IMR-90 (cell line): ENCODE data around the gene TSPAN17. TPM values are rescaled to one million over a fixed set of nuclear protein-coding genes. Genes with fewer than 3 reads are reported as not detected.

Experiments used
- ATAC-seq: fragments of 200-7000 bp; cut with Tn5 transposase; 2 replicates; pipeline ENCODE4 v1.9.1; 2020; ENCODE audit warnings: low read depth, mild to moderate bottlenecking, moderate library complexity
- BruUV-seq: library from RNA; stranded (reverse); fragments of 400-500 nt; replicated peaks from 2 replicates; lab custom pipeline; 2021; lab: Mats Ljungman, UMichigan
- CTCF ChIA-PET: fragments of 300-600 bp; formaldehyde crosslinking; extraction: SDS; loops from one replicate; lab custom pipeline; 2021; ENCODE audit warnings: antibody characterized with exemption; lab: Yijun Ruan, JAX
- POLR2A ChIA-PET: fragments of 300-600 bp; sonication (Branson Sonifier 250); formaldehyde crosslinking; loops from one replicate; lab custom pipeline; 2022; ENCODE audit warnings: antibody characterized with exemption; ENCODE audit not compliant: unreplicated experiment; lab: Charles Lee
- DNase-seq: peaks from one replicate; pipeline ENCODE4 v3.0.0; 2013
- H2AFZ ChIP-seq: replicated peaks from 2 replicates; pipeline ENCODE3; 2013; ENCODE audit warnings: low read length, mild to moderate bottlenecking; ENCODE audit not compliant: poor library complexity
- H2AK5ac ChIP-seq: 2 replicates; pipeline ENCODE4 v1.6.1; 2013; ENCODE audit warnings: low read depth, low read length, inconsistent platforms
- H2AK9ac ChIP-seq: replicated peaks from 2 replicates; pipeline ENCODE3; 2013; ENCODE audit warnings: mild to moderate bottlenecking, low read depth, low read length, moderate library complexity; ENCODE audit not compliant: poor library complexity
- H2BK120ac ChIP-seq: 2 replicates; pipeline ENCODE4 v1.6.1; 2013; ENCODE audit warnings: low read depth, low read length, inconsistent platforms
- H2BK15ac ChIP-seq: 3 replicates; pipeline ENCODE4 v1.6.1; 2013; ENCODE audit warnings: low read depth, low read length, inconsistent platforms
- H2BK20ac ChIP-seq: 2 replicates; pipeline ENCODE4 v1.6.1; 2013; ENCODE audit warnings: low read depth, mild to moderate bottlenecking, inconsistent platforms, low read length, moderate library complexity
- H2BK5ac ChIP-seq: 2 replicates; pipeline ENCODE4 v1.6.1; 2013; ENCODE audit warnings: mild to moderate bottlenecking, low read depth, low read length, inconsistent platforms; ENCODE audit not compliant: poor library complexity, severe bottlenecking
- H3K14ac ChIP-seq: replicated peaks from 2 replicates; pipeline ENCODE4 v1.6.1; 2013; ENCODE audit warnings: low read depth, low read length, inconsistent platforms
- H3K18ac ChIP-seq: 2 replicates; pipeline ENCODE4 v1.6.1; 2013; ENCODE audit warnings: low read depth, low read length, control low read depth
- H3K23ac ChIP-seq: 2 replicates; pipeline ENCODE4 v1.6.1; 2013; ENCODE audit warnings: low read depth, low read length, inconsistent platforms
- H3K27ac ChIP-seq: 2 replicates; pipeline ENCODE4 v1.5.1; 2013; ENCODE audit warnings: mild to moderate bottlenecking, control low read depth, low read length; ENCODE audit not compliant: insufficient read depth
- H3K27me3 ChIP-seq: 2 replicates; pipeline ENCODE4 v1.6.1; 2013; ENCODE audit warnings: low read length; ENCODE audit not compliant: control insufficient read depth, insufficient read depth
- H3K36me3 ChIP-seq: 2 replicates; pipeline ENCODE4 v1.6.1; 2013; ENCODE audit warnings: low read length, mixed read lengths; ENCODE audit not compliant: control insufficient read depth, insufficient read depth
- H3K4ac ChIP-seq: 2 replicates; pipeline ENCODE4 v1.6.1; 2013; ENCODE audit warnings: low read depth, low read length, inconsistent platforms
- H3K4me1 ChIP-seq: 2 replicates; pipeline ENCODE4 v1.6.1; 2013; ENCODE audit warnings: low read length, mixed read lengths; ENCODE audit not compliant: control insufficient read depth, insufficient read depth
- H3K4me2 ChIP-seq: 2 replicates; pipeline ENCODE4 v1.6.1; 2013; ENCODE audit warnings: low read depth, mild to moderate bottlenecking, control low read depth, low read length, moderate library complexity
- H3K4me3 ChIP-seq: 2 replicates; pipeline ENCODE4 v1.5.1; 2013; ENCODE audit warnings: low read depth, mild to moderate bottlenecking, control low read depth, low read length, moderate library complexity; ENCODE audit not compliant: insufficient read depth
- H3K56ac ChIP-seq: 2 replicates; pipeline ENCODE4 v1.6.1; 2013; ENCODE audit warnings: low read length, inconsistent platforms; ENCODE audit not compliant: insufficient read depth; ENCODE audit errors: extremely low read depth
- H3K79me1 ChIP-seq, 2 experiments: 2 replicates each; pipeline ENCODE4 v1.6.1; 2013; ENCODE audit warnings: low read length in 2 of 2, inconsistent platforms in 1 of 2, low read depth in 1 of 2
- H3K9ac ChIP-seq: 2 replicates; pipeline ENCODE4 v1.6.1; 2013; ENCODE audit warnings: low read depth, low read length, control low read depth
- H3K9me1 ChIP-seq: 2 replicates; pipeline ENCODE4 v1.6.1; 2013; ENCODE audit warnings: low read length, inconsistent platforms; ENCODE audit not compliant: insufficient read depth
- H3K9me3 ChIP-seq: 2 replicates; pipeline ENCODE4 v1.6.1; 2013; ENCODE audit warnings: low read length; ENCODE audit not compliant: control insufficient read depth, insufficient read depth
- H4K20me1 ChIP-seq: 2 replicates; pipeline ENCODE4 v1.6.1; 2013; ENCODE audit warnings: low read length, inconsistent platforms; ENCODE audit not compliant: insufficient read depth
- H4K5ac ChIP-seq: 2 replicates; pipeline ENCODE4 v1.6.1; 2013; ENCODE audit warnings: mild to moderate bottlenecking, low read depth, low read length, control low read depth
- H4K8ac ChIP-seq, 2 experiments: 2 replicates each; pipeline ENCODE4 v1.6.1; 2013; ENCODE audit warnings: low read depth in 2 of 2, low read length in 2 of 2, control low read depth in 1 of 2, inconsistent platforms in 1 of 2
- H4K91ac ChIP-seq: 2 replicates; pipeline ENCODE4 v1.6.1; 2013; ENCODE audit warnings: low read depth, low read length, inconsistent platforms; ENCODE audit not compliant: insufficient read depth
- BHLHE40 ChIP-seq: fragments of 150-350 bp; IDR thresholded peaks from 2 replicates; pipeline ENCODE4 v1.6.1; 2016; ENCODE audit warnings: mild to moderate bottlenecking, low read depth, low read length
- CEBPB ChIP-seq: IDR thresholded peaks from 2 replicates; pipeline ENCODE4 v1.6.1; 2012; ENCODE audit warnings: low read depth, low read length, improper control_type of control experiment
- CHD1 ChIP-seq: IDR thresholded peaks from 2 replicates; pipeline ENCODE4 v1.6.1; 2012; ENCODE audit warnings: low read depth, low read length, improper control_type of control experiment
- CTCF ChIP-seq: conservative IDR thresholded peaks from 2 replicates; pipeline ENCODE4 v1.5.1; 2012; ENCODE audit warnings: mild to moderate bottlenecking, low read depth, low read length, improper control_type of control experiment
- FOS ChIP-seq: fragments of 150-350 bp; IDR thresholded peaks from 2 replicates; pipeline ENCODE4 v1.6.1; 2016; ENCODE audit warnings: low read depth, low read length
- MAFK ChIP-seq: IDR thresholded peaks from 2 replicates; pipeline ENCODE4 v1.6.1; 2012; ENCODE audit warnings: low read depth, low read length, improper control_type of control experiment
- MAZ ChIP-seq: IDR thresholded peaks from 2 replicates; pipeline ENCODE4 v1.6.1; 2012; ENCODE audit warnings: low read depth, mild to moderate bottlenecking, low read length, improper control_type of control experiment, moderate library complexity, borderline replicate concordance
- MXI1 ChIP-seq: IDR thresholded peaks from 2 replicates; pipeline ENCODE4 v1.6.1; 2012; ENCODE audit warnings: low read depth, mild to moderate bottlenecking, low read length, moderate library complexity, borderline replicate concordance
- NFE2L2 ChIP-seq: fragments of 150-350 bp; IDR thresholded peaks from 2 replicates; pipeline ENCODE4 v1.6.1; 2016; ENCODE audit warnings: low read depth, mild to moderate bottlenecking, low read length
- POLR2A ChIP-seq: IDR thresholded peaks from 2 replicates; pipeline ENCODE4 v1.6.1; 2012; ENCODE audit warnings: mild to moderate bottlenecking, low read depth, low read length
- RAD21 ChIP-seq: IDR thresholded peaks from 2 replicates; pipeline ENCODE4 v1.6.1; 2012; ENCODE audit warnings: low read length, improper control_type of control experiment
- RCOR1 ChIP-seq: IDR thresholded peaks from 2 replicates; pipeline ENCODE4 v1.6.1; 2012; ENCODE audit warnings: mild to moderate bottlenecking, low read length, improper control_type of control experiment; ENCODE audit not compliant: insufficient replicate concordance
- RFX5 ChIP-seq: IDR thresholded peaks from 2 replicates; pipeline ENCODE4 v1.8.0; 2012; ENCODE audit warnings: low read depth, mild to moderate bottlenecking, low read length, moderate library complexity
- SMC3 ChIP-seq: fragments of 150-350 bp; IDR thresholded peaks from 2 replicates; pipeline ENCODE4 v1.6.1; 2016; ENCODE audit warnings: low read depth, mild to moderate bottlenecking, antibody characterized with exemption, low read length, moderate library complexity
- USF2 ChIP-seq: fragments of 150-350 bp; IDR thresholded peaks from 2 replicates; pipeline ENCODE4 v1.6.1; 2017; ENCODE audit warnings: mild to moderate bottlenecking, antibody characterized with exemption, low read length, low read depth
- WGBS, 2 experiments: methylation state at CpG; one replicate each; pipeline versions ENCODE4 v1.1.5 to v1.1.7; 2013; ENCODE audit warnings: missing lambda C conversion rate in 2 of 2; ENCODE audit not compliant: insufficient read length in 1 of 2; ENCODE audit errors: extremely low coverage in 2 of 2; 5-methylcytosine and 5-hydroxymethylcytosine counted together
- dilution Hi-C: fragments of 300-500 bp; cut with HindIII; formaldehyde crosslinking; loops from one replicate; pipeline ENCODE4 v1.14.3; 2018; ENCODE audit warnings: low sequenced_read_pairs; ENCODE audit not compliant: unreplicated experiment
- in situ Hi-C: fragments of 300-500 bp; cut with MboI; formaldehyde crosslinking; loops from 3 replicates; pipeline ENCODE4 v1.14.3; 2019; ENCODE audit warnings: low sequenced_read_pairs, inconsistent platforms, mixed read lengths
- intact Hi-C: fragments of 100-400 bp; cut with micrococcal nuclease; formaldehyde crosslinking; loops from 2 replicates; pipeline ENCODE4 v1.10.0; 2022
- polyA plus RNA-seq, 3 experiments: library from polyadenylated mRNA; depleted of rRNA; stranded (reverse); fragments of >200 nt; gene quantifications; 2 replicates each; pipeline ENCODE4 v1.2.3, GENCODE V29; 2012; ENCODE audit warnings: low replicate concordance in 1 of 3
- total RNA-seq: library from RNA; depleted of rRNA; stranded (reverse); fragments of >200 nt; gene quantifications from 2 replicates; pipeline ENCODE4 v1.2.3, GENCODE V29; 2012
- TF ChIP-seq, protein P1 (sequence below): fragments of 150-350 bp; IDR thresholded peaks from 2 replicates; pipeline ENCODE4 v1.6.1; 2016; ENCODE audit warnings: low read depth, mild to moderate bottlenecking, low read length, moderate library complexity, borderline replicate concordance

The TSPAN17 gene
- total and polyA plus RNA-seq, 2 of the 4 experiments (the other 2 are of a cell fraction): 34.2 to 41.6 TPM

DNA sequence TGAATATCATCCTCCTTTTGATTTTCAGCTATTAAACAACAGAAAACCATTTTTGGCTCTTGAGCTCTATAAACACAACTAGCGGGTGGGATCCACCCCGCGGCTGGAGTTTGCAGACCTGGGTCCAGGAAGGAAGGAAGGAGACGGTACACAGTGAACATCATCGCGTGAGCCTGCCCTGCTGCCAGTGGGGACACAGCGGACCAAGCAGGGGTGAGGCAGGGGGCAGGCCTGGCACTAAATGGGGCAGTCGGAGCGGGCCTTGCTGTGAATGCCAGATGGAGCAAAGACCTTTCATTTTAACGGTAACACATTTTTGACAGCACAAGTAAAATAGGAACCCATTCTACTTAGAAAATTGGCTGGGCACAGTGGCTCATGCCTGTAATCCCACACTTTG, 14.4 kb downstream of the TSPAN17 start:
- H2AK5ac ChIP-seq: no peak overlapping the region
- dilution Hi-C loops: no loop called here
- no peak overlapping the region for H4K5ac ChIP-seq
- no TSS peak for BruUV-seq
- 61% methylated on average over 4 of the region's 10 CpGs; no CpG with 5 or more reads in 1 of the 2 experiments for WGBS, 2 experiments
- no peaks in the 10 kb centered on the region for H3K4me1 ChIP-seq
- ChIA-PET POLR2A (no interaction called here), CTCF (interaction anchor here (1.2 to 1.3 kb wide), 2 partner anchors 31 to 411 kb away, joined by 4 to 5 read pairs; partner anchors contain the start of genes EIF4E1B and SNCB)
- H4K91ac ChIP-seq: no peak overlapping the region
- no peak overlapping the region for H2AK9ac ChIP-seq
- no peak overlapping the region for H2BK5ac ChIP-seq
- no peak overlapping the region for H3K23ac ChIP-seq
- H2BK20ac ChIP-seq: no peak overlapping the region
- TF ChIP-seq RCOR1 (no peak), BHLHE40 (no peak), POLR2A (no peak), CEBPB (no peak), MAZ (no peak), FOS (no peak), MAFK (no peak), RFX5 (no peak), SMC3 (no peak), RAD21 (no peak), CTCF (no peak), NFE2L2 (no peak), USF2 (no peak), MXI1 (no peak), CHD1 (no peak)
- TF ChIP-seq, protein P1, sequence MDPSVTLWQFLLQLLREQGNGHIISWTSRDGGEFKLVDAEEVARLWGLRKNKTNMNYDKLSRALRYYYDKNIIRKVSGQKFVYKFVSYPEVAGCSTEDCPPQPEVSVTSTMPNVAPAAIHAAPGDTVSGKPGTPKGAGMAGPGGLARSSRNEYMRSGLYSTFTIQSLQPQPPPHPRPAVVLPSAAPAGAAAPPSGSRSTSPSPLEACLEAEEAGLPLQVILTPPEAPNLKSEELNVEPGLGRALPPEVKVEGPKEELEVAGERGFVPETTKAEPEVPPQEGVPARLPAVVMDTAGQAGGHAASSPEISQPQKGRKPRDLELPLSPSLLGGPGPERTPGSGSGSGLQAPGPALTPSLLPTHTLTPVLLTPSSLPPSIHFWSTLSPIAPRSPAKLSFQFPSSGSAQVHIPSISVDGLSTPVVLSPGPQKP: no peak
- H3K27ac ChIP-seq: no peak overlapping the region
- intact Hi-C loops: loop anchor here (2.0 to 10.0 kb wide), 2 partner anchors 153 to 297 kb away; partner anchors contain the start of gene UNC5A
- H4K20me1 ChIP-seq: peaks cover 7% of the 10 kb centered on the region
- no peak overlapping the region for H3K4me2 ChIP-seq
- H3K9ac ChIP-seq: no peak overlapping the region
- in situ Hi-C loops: no loop called here
- no peak overlapping the region for H3K18ac ChIP-seq
- ATAC-seq (no peak), DNase-seq (no peak)
- H3K4me3 ChIP-seq: no peak overlapping the region
- H3K14ac ChIP-seq: no peak overlapping the region
- H3K79me1 ChIP-seq: no peaks in the 10 kb centered on the region
- H3K56ac ChIP-seq: no peak overlapping the region
- H2AFZ ChIP-seq: no peak overlapping the region
- no peaks in the 10 kb centered on the region; the same call in 1 of the 2 replicates for H3K36me3 ChIP-seq
- no peaks in the 10 kb centered on the region for H3K9me3 ChIP-seq
- no peak overlapping the region for H2BK15ac ChIP-seq
- peaks cover 3% of the 10 kb centered on the region; the same call in 1 of the 2 replicates for H3K9me1 ChIP-seq
- no peak overlapping the region for H2BK120ac ChIP-seq
- no peak overlapping the region for H4K8ac ChIP-seq
- H3K4ac ChIP-seq: no peak overlapping the region
- H3K27me3 ChIP-seq: peaks cover 20% of the 10 kb centered on the region
